AG10803 (cell line): ENCODE data around the gene SIGLEC14.
"Not testable (repeated sequence)": the region's sequence is repeated elsewhere in the genome, so short reads cannot be mapped to it uniquely, and the experiment has no call there.

Experiments
- DNase-seq: peaks from one replicate; pipeline ENCODE4 v3.0.0; 2010; ENCODE audit warnings: low read depth
- H3K4me3 ChIP-seq: 2 replicates; pipeline ENCODE4 v1.5.1; 2011; ENCODE audit warnings: mild to moderate bottlenecking, low read length, control low read depth
- TF ChIP-seq, protein P1 (sequence below): conservative IDR thresholded peaks from 2 replicates; pipeline ENCODE4 v1.5.1; 2011; ENCODE audit warnings: mild to moderate bottlenecking, low read length, control low read depth, inconsistent platforms

SIGLEC14 gene, protein sequence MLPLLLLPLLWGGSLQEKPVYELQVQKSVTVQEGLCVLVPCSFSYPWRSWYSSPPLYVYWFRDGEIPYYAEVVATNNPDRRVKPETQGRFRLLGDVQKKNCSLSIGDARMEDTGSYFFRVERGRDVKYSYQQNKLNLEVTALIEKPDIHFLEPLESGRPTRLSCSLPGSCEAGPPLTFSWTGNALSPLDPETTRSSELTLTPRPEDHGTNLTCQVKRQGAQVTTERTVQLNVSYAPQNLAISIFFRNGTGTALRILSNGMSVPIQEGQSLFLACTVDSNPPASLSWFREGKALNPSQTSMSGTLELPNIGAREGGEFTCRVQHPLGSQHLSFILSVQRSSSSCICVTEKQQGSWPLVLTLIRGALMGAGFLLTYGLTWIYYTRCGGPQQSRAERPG

GRCh38 chr19:51646730-51647129, at the start of gene SIGLEC14:
Gene SIGLEC14, minus strand, starts transcription at chr19:51646825. Its CDS starts 66 bp downstream, at chr19:51646759.
- DNase-seq, H3K4me3 ChIP-seq: not testable (repeated sequence)

DNA sequence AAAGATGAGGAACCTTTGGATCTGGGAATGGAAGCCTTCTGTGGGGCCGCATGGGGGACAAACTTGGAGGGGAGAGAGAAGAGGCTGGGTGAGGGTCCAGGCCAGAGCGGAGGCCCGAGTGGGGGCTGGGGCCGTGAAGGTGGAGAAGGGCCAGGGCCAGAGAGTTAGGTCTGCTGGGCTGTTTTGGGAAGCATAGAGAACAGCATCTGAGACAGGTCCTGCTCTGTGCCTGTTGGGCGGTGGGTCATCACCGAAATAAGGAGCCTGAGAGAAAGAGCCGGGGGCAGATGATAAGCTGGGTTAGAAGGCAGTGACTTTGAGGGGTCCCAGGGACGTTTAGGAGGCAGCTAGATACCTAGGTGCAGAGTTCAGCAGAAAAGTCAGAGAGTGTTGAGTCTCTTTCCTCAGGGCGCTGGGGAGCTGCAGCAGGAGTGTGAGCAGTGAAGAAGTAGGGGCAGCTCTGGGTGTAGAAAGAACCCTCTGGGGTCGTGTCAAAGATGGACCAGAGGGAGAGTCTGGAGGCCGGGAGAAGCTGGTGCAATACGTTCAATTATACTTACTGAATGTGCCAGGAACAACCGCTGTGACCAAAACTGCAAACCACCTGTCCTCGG, 49.2 kb upstream of the SIGLEC14 start:
- TF ChIP-seq, protein P1, sequence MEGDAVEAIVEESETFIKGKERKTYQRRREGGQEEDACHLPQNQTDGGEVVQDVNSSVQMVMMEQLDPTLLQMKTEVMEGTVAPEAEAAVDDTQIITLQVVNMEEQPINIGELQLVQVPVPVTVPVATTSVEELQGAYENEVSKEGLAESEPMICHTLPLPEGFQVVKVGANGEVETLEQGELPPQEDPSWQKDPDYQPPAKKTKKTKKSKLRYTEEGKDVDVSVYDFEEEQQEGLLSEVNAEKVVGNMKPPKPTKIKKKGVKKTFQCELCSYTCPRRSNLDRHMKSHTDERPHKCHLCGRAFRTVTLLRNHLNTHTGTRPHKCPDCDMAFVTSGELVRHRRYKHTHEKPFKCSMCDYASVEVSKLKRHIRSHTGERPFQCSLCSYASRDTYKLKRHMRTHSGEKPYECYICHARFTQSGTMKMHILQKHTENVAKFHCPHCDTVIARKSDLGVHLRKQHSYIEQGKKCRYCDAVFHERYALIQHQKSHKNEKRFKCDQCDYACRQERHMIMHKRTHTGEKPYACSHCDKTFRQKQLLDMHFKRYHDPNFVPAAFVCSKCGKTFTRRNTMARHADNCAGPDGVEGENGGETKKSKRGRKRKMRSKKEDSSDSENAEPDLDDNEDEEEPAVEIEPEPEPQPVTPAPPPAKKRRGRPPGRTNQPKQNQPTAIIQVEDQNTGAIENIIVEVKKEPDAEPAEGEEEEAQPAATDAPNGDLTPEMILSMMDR = no peak
- H3K4me3 ChIP-seq = no peak overlapping the region
- no peak for DNase-seq

DNA sequence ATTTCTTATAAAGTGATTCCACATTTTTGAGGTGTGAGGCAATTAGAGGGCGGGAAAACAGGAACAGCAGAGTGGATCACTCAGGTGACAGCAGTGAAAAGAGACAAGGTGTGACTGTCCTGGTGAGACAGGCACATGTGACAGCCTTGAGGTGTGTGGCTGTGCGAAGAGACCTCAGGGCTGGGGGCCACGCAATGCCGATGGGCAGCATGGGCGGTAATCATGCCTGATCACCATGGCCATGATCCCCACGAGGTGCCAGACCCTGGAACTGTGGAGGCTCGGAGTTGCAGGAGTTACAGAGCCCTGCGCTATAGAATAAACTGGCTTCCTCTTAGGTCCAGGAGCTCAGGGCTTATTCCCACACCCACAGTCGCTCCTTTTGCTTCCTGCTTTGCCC, 48.5 kb upstream of the SIGLEC14 start:
- no peak overlapping the region for H3K4me3 ChIP-seq
- TF ChIP-seq, protein P1 = no peak
- DNase-seq = no peak

DNA sequence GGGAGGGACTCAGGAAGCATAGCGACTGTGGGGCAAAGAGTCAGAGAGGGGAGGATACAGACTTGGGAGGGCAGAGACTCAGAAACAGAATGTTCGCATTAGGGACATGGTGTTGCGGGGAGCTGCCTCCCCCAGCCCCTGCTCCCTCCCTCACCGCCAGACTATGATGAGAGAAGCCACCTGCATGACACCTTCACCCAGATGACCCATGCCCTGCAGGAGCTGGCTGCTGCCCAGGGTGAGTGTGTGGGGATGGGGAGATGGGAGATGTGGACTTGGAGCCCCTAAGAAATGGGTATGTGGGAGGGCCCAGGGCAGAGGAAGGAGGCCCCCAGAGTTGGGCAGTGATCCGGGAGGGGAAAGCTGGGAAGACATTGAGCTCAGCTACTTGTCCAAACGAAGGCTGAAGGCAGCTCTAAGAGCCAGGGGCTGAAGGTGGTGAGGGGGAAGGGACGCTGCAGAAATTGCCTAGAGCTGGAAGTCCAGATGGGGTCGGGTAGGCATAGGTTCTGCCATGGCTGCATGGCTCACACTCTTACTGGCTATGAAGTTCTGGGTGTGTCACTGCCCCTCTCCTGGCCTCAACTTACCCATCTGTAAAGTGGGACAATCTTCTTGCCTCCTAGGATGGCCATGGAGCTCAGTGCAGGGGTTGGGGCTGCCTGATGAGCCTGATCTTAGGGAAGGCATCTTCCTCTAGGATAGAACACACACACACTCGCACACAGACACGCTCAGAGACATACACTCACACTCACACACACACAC, 47.9 kb upstream of the SIGLEC14 start:
- no peak overlapping the region for H3K4me3 ChIP-seq
- no peak for DNase-seq
- TF ChIP-seq, protein P1 = no peak

GRCh38 chr19:51693819-51694218, 47.2 kb upstream of the SIGLEC14 start:
- no peak overlapping the region for H3K4me3 ChIP-seq
- TF ChIP-seq, protein P1 = no peak
- DNase-seq = no peak

GRCh38 chr19:51693260-51693659, 46.6 kb upstream of the SIGLEC14 start, which contains the start of gene SPACA6:
Gene SPACA6, plus strand, starts transcription at chr19:51693330. Its CDS starts 197 bp downstream, at chr19:51693527.
- TF ChIP-seq, protein P1 = no peak
- peak within 1 kb of the TSS; percentile 98 for H3K4me3 ChIP-seq
- no peak for DNase-seq

- peak overlapping the region; percentile 98 for H3K4me3 ChIP-seq
- no peak for DNase-seq
- TF ChIP-seq, protein P1 = no peak
These were observed 45.8 kb upstream of the SIGLEC14 start for GRCh38 chr19:51692468-51692867.
